GM21528 (cell line): Measurements from ENCODE around the gene FBXO30.

Source experiments
- ATAC-seq: cut with Tn5 transposase; IDR thresholded peaks from one replicate; pipeline ENCODE4 v1.9.1; 2021; ENCODE audit warnings: mild to moderate bottlenecking, moderate library complexity; ENCODE audit not compliant: unreplicated experiment, low FRiP score

The FBXO30 gene

GRCh38 chr6:145758113-145758512 lies 56.5 kb downstream of the FBXO30 start:
- no peak for ATAC-seq

GRCh38 chr6:145756170-145756662 lies 58.4 kb downstream of the FBXO30 start:
- no peak for ATAC-seq

GRCh38 chr6:145755682-145756081 lies 58.9 kb downstream of the FBXO30 start:
- no peak for ATAC-seq

- ATAC-seq = no peak
These were observed 62.0 kb downstream of the FBXO30 start for GRCh38 chr6:145752638-145753037.

- no peak for ATAC-seq
These were observed 65.0 kb downstream of the FBXO30 start for GRCh38 chr6:145749632-145750031.

- ATAC-seq = no peak
These were observed 68.7 kb downstream of the FBXO30 start for GRCh38 chr6:145745861-145746260.

GRCh38 chr6:145744619-145745018 lies 70.0 kb downstream of the FBXO30 start:
- no peak for ATAC-seq
